ENCODE measurements around the gene CSF1.

Gene CSF1

DNA sequence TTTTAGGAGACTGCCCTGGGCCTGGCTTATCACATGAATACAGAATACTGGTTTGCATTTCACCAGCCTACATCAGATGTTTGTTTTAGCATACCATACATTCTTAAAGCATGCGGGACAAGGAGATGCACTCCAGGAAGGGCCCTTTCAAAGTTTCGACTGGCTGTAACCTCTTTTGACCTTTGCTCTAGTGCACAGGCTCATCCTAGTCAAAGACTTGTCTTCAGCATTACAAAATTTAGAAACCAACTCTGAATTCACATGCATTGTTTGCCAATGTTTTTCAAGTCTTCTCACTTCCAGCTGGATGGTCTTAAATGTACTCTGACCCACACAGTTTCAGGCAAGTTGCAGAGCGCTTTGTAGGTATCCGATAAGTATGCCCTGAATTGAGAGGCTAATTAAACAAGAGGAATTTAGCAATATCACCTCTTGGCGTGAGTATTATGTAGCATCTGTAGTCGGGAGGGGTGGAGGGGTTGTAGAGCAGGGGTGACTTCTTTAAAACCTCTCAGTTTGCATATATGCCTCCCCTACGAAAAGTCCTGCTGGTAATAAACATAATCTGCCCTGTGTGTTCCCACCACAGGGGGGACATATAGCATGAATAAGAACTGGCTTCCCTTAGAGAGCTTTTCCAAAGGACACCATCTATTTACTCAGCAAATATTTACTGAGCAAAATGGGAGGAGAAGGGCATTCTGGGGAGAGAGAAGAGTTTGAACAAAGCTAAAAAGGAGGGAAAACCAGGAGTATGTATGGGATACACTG, 49.5 kb downstream of the CSF1 start:
- H3K27me3 Mint-ChIP-seq, result peaks cover 14 to 31% of the 10 kb centered on the region in 2 donors
- ATAC-seq (replicated peaks) (no peak), DNase-seq (no peak)
- no peak overlapping the region for H3K27ac Mint-ChIP-seq
- no peaks in the 10 kb centered on the region for H3K36me3 Mint-ChIP-seq (ENCODE audit: insufficient read depth)
- no peak overlapping the region for H3K4me3 Mint-ChIP-seq
- H3K4me1 Mint-ChIP-seq (ENCODE audit: low read depth in 2 of 2), result no peaks in the 10 kb centered on the region
- no peaks in the 10 kb centered on the region for H3K9me3 Mint-ChIP-seq

DNA sequence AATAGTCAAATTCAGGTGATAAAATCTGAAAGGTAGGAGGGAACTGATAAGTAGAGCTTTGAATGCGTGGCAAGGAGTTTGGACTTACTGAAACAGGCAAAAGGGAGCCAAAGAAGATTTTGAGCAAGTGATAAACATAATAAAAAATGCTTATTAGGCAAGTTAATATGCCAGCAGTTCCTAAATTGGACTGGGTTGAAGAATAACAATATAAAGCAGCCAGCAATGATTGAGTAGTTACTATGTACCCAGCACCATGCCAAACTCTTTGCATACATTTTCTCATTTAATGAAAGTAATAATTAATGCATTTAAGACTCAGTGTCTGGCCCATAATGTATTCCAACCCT, 50.1 kb downstream of the CSF1 start:
- no peak for ATAC-seq (replicated peaks)
- H3K27me3 Mint-ChIP-seq, result peaks cover 9 to 31% of the 10 kb centered on the region in 2 donors
- no peaks in the 10 kb centered on the region for H3K9me3 Mint-ChIP-seq
- no peak overlapping the region for H3K4me3 Mint-ChIP-seq
- H3K36me3 Mint-ChIP-seq (ENCODE audit: insufficient read depth), result no peaks in the 10 kb centered on the region
- H3K27ac Mint-ChIP-seq, result no peak overlapping the region
- no peaks in the 10 kb centered on the region for H3K4me1 Mint-ChIP-seq (ENCODE audit: low read depth in 2 of 2)
- DNase-seq, result no peak

DNA sequence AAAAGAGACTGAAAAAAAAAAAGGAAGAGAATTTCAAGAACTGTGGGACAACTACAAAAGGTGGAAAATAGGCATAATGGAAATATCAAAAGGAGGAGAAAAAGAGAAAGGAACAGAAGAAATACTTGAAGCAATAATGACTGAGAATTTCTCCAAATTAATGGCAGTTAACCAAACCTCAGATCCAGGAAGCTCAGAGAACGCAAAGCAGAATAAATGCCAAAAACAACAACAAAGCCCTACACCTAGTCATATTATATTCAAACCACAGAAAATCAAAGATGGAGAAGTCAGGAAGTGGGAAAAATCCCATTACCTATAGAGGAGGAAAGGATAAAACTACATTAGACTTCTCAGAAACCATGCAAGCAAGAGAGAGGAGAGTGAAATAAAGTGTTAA, 53.2 kb downstream of the CSF1 start:
- H3K4me1 Mint-ChIP-seq (ENCODE audit: low read depth in 2 of 2), result no peaks in the 10 kb centered on the region
- H3K36me3 Mint-ChIP-seq (ENCODE audit: insufficient read depth), result no peaks in the 10 kb centered on the region
- ATAC-seq (replicated peaks) (no peak), DNase-seq (no peak)
- H3K9me3 Mint-ChIP-seq, result no peaks in the 10 kb centered on the region
- H3K27ac Mint-ChIP-seq, result no peak overlapping the region
- no peak overlapping the region for H3K4me3 Mint-ChIP-seq
- peaks cover 9 to 13% of the 10 kb centered on the region in 2 donors for H3K27me3 Mint-ChIP-seq

DNA sequence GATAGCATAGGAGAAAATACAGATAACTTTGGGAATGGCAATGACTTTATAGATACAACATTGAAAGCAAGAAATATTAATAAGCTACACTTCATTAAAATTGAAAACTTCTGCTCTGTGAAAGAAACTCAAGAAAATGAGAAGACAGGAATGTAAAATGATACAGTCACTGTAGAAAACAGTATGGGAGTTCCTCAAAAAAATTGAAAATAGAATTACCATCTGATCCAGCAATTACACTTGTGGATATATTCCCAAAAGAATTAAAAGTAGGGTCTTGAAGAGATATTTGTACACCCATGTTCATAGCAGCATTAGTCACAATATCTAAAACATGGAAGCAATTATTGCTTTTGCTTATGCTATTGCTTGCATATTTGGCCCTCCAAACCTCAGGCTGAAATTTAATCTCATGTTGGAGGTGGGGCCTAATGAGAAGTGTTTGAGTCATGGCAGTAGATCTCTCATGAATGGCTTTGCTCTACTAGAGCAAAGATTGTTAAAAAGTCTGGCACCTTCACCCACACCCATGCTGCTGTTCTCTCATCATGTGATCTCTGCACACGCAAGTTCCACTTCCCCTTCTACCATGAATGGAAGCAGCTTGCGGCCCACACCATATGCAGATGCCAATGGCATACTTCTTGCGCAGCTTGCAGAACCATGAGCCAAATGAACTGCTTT, 58.6 kb downstream of the CSF1 start:
- DNase-seq (no peak), ATAC-seq (replicated peaks) (peak; percentile 19)
- H3K9me3 Mint-ChIP-seq, result no peaks in the 10 kb centered on the region
- H3K4me1 Mint-ChIP-seq (ENCODE audit: low read depth in 2 of 2), result no peaks in the 10 kb centered on the region
- no peak overlapping the region for H3K4me3 Mint-ChIP-seq
- H3K27ac Mint-ChIP-seq, result no peak overlapping the region
- H3K27me3 Mint-ChIP-seq, result no peaks in the 10 kb centered on the region
- H3K36me3 Mint-ChIP-seq (ENCODE audit: insufficient read depth), result no peaks in the 10 kb centered on the region

DNA sequence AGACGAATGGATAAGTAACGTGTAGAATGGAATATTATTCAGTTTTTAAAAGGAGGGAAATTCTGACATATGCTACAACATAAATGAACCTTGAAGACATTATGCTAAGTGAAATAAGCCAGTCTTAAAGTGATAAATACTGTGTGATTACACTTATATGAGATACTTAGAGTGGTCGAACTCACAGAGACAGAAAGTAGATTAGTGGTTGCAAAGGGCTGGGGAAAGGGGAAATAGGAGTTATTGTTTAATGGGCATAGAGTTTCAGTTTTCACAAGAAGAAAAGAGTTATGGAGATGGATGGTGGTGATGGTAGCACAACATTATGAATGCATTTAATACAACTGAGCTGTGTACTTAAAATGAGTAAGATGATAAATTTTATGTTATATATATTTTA, 59.3 kb downstream of the CSF1 start:
- Mint-ChIP-seq H3K36me3 (ENCODE audit: insufficient read depth) (no peaks in the 10 kb centered on the region), H3K27me3 (no peaks in the 10 kb centered on the region), H3K27ac (no peak overlapping the region), H3K4me3 (no peak overlapping the region), H3K9me3 (no peaks in the 10 kb centered on the region), H3K4me1 (ENCODE audit: low read depth in 2 of 2) (no peaks in the 10 kb centered on the region)
- ATAC-seq (replicated peaks) (no peak), DNase-seq (no peak)

DNA sequence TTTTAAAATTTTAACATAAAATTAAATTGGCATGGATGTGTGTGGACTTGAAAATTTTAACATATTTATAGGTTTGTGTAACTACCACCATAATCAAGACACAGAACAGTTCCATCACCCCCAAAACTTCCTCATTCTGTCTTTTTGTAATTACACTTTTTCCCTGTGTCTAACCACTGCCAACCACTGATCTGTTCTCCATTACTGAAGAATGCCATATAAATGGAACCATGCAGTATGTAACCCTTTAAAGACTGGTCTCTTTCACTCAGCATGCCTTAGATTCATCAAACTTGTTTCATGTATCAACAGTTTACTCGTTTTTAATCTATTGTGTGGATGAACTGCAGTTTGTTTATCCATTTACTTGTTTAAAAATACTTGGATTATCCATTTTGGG, 60.9 kb downstream of the CSF1 start:
- Mint-ChIP-seq H3K27me3 (peaks cover 7 to 9% of the 10 kb centered on the region in 2 donors), H3K9me3 (no peaks in the 10 kb centered on the region), H3K4me1 (ENCODE audit: low read depth in 2 of 2) (no peaks in the 10 kb centered on the region), H3K27ac (no peak overlapping the region), H3K4me3 (no peak overlapping the region), H3K36me3 (ENCODE audit: insufficient read depth) (no peaks in the 10 kb centered on the region)
- DNase-seq (no peak), ATAC-seq (replicated peaks) (no peak)

DNA sequence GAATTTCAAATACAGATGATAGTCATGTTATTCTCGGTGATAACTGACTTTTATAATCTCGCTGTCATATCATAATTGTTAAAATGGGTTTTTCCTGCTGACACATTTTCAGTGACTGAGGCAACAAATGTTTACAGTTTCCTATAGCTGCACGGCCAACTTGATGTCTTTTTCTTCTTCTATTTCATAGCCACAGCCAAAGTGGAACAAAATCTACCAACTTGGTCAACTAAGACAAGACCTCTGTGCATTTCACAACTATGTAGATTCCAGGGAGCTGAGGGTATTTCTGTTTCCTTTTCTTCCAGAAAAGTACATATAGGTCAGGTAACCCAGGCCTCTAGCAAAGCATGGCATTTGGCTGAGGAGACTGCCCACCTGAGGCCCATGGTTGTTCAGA, 63.5 kb downstream of the CSF1 start:
- DNase-seq (no peak), ATAC-seq (replicated peaks) (no peak)
- Mint-ChIP-seq H3K4me1 (ENCODE audit: low read depth in 2 of 2) (no peaks in the 10 kb centered on the region), H3K27ac (no peak overlapping the region), H3K27me3 (peaks cover 30 to 35% of the 10 kb centered on the region in 2 donors), H3K9me3 (no peaks in the 10 kb centered on the region), H3K4me3 (no peak overlapping the region), H3K36me3 (ENCODE audit: insufficient read depth) (no peaks in the 10 kb centered on the region)

DNA sequence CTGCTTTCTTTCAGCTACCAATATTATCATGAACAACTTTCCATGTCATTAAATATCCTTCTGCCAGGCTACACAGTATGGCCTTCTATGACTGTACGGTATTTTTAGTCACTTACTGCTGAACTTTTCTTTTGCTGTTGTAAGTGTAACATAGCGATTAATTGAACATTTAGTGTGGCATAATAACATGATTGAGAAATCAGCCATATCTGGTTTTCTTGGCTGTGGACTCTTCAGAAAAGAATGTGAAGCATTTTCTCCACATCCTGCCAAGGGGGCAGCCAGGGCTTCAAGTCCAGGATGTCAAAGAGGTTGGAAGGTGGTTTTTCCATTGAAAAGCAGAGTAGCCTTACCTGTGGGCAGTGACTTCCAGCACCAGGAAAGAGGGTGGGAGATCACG, 65.1 kb downstream of the CSF1 start:
- no peaks in the 10 kb centered on the region for H3K36me3 Mint-ChIP-seq (ENCODE audit: insufficient read depth)
- DNase-seq (no peak), ATAC-seq (replicated peaks) (no peak)
- H3K4me3 Mint-ChIP-seq, result no peak overlapping the region
- peaks cover 37 to 49% of the 10 kb centered on the region in 2 donors for H3K27me3 Mint-ChIP-seq
- no peaks in the 10 kb centered on the region for H3K4me1 Mint-ChIP-seq (ENCODE audit: low read depth in 2 of 2)
- H3K9me3 Mint-ChIP-seq, result no peaks in the 10 kb centered on the region
- no peak overlapping the region for H3K27ac Mint-ChIP-seq

DNA sequence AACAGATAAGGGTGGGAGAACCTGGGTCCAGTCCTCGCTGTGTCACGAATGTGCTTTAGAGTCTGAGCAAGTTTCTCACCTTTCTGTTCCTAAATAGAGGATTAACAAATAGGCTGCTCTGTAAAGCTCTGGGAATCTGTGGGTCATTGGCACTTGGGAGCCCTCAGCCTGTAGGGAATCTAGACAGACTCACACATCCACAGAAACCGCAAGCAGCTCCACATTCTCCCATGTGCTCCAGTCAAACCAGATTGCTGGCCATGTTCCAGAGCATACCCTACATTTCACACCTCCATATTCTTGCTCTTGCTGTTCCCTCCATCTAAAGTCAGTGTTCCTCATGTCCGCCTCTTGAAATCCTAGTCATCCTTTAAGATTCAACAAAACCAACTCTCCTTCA, 66.1 kb downstream of the CSF1 start:
- H3K36me3 Mint-ChIP-seq (ENCODE audit: insufficient read depth), result no peaks in the 10 kb centered on the region
- no peak overlapping the region for H3K27ac Mint-ChIP-seq
- no peak for ATAC-seq (replicated peaks)
- no peak overlapping the region for H3K4me3 Mint-ChIP-seq
- no peaks in the 10 kb centered on the region for H3K4me1 Mint-ChIP-seq (ENCODE audit: low read depth in 2 of 2)
- DNase-seq, result no peak
- H3K27me3 Mint-ChIP-seq, result peaks cover 37 to 57% of the 10 kb centered on the region in 2 donors
- H3K9me3 Mint-ChIP-seq, result no peaks in the 10 kb centered on the region

DNA sequence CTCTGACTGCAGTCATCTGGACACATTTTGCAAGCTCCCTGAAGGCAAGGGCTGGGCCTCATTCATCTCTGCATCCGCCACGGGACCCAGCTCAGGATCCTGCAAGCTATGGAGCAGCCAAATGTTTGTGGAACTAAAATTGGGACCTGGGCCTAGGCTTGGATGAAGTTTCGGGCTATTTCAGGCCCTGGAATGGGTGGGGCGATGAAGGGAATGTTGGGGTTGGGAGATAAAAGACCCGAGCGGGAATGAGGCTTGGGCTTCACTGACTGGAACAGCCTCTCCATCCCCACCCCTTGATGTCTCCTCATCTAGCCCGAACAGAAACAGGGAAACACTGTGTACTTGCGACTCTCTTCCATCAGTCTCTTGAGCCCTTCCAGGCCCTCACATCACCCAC, 66.6 kb downstream of the CSF1 start:
- Mint-ChIP-seq H3K27ac (no peak overlapping the region), H3K4me1 (ENCODE audit: low read depth in 2 of 2) (no peaks in the 10 kb centered on the region), H3K36me3 (ENCODE audit: insufficient read depth) (no peaks in the 10 kb centered on the region), H3K4me3 (no peak overlapping the region), H3K9me3 (no peaks in the 10 kb centered on the region), H3K27me3 (peaks cover 37 to 57% of the 10 kb centered on the region in 2 donors)
- ATAC-seq (replicated peaks) (no peak), DNase-seq (no peak)

DNA sequence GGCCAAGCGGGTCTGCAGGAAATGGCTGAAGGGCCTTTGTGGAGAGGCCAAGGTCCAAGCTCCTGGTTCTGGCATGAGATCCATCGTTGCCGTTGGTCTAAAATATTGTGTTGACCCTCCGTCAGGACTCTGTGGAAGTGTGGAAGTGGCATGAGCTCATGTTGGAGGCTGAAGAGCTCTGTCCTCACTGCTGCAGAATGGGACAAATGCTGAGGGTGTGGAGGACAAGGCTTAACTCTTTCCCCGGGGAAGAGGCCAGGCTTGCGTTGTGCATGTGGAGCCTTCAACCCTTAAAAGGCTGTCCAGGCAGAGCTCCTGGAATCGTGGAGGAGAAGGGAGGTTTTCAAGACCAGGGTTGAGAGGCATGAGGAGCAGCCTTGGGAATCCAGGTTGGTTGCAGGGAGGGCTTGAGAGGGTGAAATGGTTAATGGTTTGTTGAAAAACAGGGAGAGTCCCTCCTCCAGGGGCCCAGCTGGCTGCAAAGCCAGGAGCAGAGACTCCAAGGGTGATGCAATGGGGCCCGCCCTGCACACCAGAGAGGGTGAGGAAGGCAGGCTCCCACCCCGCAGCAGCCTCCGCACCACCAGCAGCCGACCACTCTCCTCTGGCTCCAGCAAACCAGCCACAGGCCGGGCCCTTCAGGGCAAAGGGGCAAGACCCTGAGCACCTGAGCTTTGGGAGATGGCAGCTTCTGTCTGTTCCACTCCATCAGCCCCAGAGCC, 67.2 kb downstream of the CSF1 start:
- no peak overlapping the region for H3K27ac Mint-ChIP-seq
- no peaks in the 10 kb centered on the region for H3K4me1 Mint-ChIP-seq (ENCODE audit: low read depth in 2 of 2)
- ATAC-seq (replicated peaks), result no peak
- no peaks in the 10 kb centered on the region for H3K9me3 Mint-ChIP-seq
- no peaks in the 10 kb centered on the region for H3K36me3 Mint-ChIP-seq (ENCODE audit: insufficient read depth)
- no peak overlapping the region for H3K4me3 Mint-ChIP-seq
- H3K27me3 Mint-ChIP-seq, result peaks cover 37 to 57% of the 10 kb centered on the region in 2 donors
- DNase-seq, result no peak

DNA sequence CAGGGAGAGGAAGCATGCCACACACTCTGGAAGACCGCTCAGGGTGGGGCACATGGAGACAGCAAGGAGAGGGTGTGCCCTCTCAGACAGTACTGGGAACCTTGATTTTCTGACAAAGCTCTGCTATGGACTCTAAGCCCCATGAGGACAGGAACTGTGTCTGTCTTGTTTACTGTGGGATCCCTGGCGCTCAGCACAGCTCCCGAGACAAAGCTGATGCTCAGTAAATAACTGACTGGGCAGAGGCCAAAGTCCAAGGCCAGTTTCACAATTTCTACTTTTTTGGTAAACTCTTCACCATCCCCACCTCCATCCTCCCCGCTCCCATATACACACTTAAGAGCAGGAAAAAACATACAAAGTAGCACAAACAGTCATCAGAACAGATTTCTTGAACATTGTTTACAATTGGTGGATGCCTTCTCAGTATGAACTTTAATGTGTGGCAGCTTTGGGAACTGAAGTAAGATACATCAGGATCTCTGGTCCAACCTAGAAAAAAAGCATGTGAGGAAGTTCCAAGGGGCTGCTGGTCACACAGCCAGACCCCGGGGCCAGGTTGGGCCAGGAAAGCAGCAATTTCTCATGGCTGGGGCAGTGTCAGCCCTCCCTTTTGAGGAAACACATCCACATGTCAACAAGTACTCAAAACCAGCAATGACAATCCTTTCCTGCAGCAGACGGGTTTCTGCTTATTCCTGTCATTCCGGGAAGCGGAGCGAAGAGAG, 68.3 kb downstream of the CSF1 start:
- DNase-seq (no peak), ATAC-seq (replicated peaks) (no peak)
- no peaks in the 10 kb centered on the region for H3K36me3 Mint-ChIP-seq (ENCODE audit: insufficient read depth)
- no peak overlapping the region for H3K4me3 Mint-ChIP-seq
- no peaks in the 10 kb centered on the region for H3K9me3 Mint-ChIP-seq
- H3K27me3 Mint-ChIP-seq, result peaks cover 37 to 57% of the 10 kb centered on the region in 2 donors
- no peak overlapping the region for H3K27ac Mint-ChIP-seq
- no peaks in the 10 kb centered on the region for H3K4me1 Mint-ChIP-seq (ENCODE audit: low read depth in 2 of 2)

DNA sequence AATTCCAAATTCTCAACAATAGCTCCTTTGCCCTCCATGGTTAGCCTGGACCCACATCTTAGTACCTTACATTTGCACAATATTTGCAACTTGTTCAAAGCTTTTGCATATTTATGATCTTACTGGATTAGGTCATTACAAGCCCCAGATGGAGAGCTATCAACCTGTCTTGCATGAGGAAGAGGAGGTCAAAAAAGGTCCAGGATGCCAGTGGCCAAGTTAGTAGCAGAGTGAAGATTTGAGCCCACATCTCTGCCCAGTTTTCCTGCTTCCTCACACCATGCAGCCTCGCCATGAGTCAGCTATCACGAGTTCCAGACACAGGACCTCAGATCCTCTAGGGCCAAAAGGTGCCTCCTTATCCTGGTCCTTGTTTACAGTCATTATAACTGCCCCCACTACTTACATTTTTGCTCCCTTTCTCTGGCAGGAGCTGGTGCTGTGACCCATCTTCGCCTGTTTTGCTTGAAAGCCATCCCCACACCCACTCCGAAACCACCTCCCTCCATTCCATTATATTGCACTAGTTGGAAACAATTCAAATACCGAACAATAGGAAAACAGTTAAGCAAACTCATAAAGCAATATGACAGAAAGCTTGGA, 68.9 kb downstream of the CSF1 start:
- Mint-ChIP-seq H3K4me1 (ENCODE audit: low read depth in 2 of 2) (peaks cover under 1 to 3% of the 10 kb centered on the region in 2 donors), H3K36me3 (ENCODE audit: insufficient read depth) (peaks cover 2% of the 10 kb centered on the region), H3K9me3 (no peaks in the 10 kb centered on the region), H3K4me3 (no peak overlapping the region), H3K27ac (no peak overlapping the region), H3K27me3 (peaks cover 37 to 57% of the 10 kb centered on the region in 2 donors)
- no peak for DNase-seq
- ATAC-seq (replicated peaks), result no peak
